GM12874 (cell line): ENCODE data around the gene GATAD2A.

ENCODE experiments used
- TF ChIP-seq, protein P1 (sequence below): IDR thresholded peaks from 2 replicates; pipeline ENCODE4 v1.5.1; 2011; ENCODE audit warnings: low read depth, mild to moderate bottlenecking, control low read depth, low read length, moderate library complexity; ENCODE audit not compliant: insufficient read depth

Gene GATAD2A

DNA sequence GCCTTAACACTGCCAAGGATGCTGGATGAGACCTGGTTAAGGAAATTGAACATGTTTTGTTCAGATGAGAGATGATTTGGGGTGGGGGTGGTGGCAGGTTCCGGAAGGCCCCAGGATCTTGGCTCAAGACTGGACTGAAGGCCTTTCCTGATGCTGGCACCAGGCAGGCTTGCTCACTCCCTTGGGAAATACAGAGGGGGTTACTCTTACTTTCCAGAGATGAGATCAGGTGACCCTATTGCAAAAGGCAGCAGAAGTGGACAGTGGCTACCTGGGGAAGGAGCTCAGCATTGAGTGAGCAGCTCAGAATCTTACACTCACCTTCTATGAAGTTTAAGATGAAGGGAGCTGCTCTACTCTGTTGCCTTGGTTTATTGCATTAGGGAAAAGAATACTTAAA is 10.8 kb downstream of the GATAD2A start:
- TF ChIP-seq, protein P1, sequence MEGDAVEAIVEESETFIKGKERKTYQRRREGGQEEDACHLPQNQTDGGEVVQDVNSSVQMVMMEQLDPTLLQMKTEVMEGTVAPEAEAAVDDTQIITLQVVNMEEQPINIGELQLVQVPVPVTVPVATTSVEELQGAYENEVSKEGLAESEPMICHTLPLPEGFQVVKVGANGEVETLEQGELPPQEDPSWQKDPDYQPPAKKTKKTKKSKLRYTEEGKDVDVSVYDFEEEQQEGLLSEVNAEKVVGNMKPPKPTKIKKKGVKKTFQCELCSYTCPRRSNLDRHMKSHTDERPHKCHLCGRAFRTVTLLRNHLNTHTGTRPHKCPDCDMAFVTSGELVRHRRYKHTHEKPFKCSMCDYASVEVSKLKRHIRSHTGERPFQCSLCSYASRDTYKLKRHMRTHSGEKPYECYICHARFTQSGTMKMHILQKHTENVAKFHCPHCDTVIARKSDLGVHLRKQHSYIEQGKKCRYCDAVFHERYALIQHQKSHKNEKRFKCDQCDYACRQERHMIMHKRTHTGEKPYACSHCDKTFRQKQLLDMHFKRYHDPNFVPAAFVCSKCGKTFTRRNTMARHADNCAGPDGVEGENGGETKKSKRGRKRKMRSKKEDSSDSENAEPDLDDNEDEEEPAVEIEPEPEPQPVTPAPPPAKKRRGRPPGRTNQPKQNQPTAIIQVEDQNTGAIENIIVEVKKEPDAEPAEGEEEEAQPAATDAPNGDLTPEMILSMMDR: no peak

DNA sequence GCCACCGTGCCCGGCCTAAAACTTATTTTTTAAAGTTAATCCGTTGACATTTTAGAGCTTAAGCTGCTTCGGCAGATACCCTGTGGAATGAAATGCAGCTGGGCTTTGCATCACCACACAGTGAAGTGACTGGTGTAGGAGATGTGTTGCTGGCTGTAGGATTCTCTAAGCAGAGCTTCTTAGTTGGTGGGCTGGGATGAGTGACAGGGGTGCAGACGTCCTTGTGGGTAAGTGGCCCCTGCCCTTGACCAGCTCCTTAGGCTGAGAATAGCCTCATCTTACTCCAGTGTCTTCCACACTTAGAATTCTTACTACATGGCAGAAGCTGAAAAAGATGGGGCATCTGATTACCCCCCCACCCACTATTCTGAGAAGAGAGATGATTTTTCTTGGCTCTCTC is 11.6 kb downstream of the GATAD2A start:
- TF ChIP-seq, protein P1: no peak

DNA sequence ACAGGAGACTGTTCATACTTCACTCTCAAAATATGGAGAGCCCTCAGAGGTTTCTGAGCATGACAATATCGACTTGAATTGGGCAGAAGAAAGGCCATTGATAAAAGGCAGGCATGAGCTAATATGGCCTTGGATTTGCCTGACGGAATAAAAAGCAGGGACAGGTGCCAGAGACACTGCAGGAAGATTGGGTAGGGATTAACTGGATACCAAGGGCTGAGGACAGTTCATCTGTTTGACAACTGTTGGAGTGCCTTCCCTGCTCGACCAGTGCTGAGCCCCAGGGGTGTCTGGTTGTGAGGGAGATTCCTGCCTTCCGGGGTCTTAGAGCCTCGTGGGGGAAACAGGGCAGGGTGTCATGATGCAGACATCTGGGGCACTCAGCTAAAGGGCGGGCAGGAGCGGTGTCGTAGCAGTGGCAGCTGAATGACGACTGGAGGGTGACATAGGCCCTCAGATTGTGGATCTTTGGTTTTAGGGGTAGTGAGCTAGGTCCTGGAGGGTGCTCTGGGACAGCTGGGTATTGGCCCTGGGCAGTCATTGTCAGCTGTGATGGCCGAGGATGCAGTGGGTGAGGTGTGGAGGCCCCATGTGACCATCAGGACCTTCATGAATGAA is 12.3 kb downstream of the GATAD2A start:
- TF ChIP-seq, protein P1: no peak

DNA sequence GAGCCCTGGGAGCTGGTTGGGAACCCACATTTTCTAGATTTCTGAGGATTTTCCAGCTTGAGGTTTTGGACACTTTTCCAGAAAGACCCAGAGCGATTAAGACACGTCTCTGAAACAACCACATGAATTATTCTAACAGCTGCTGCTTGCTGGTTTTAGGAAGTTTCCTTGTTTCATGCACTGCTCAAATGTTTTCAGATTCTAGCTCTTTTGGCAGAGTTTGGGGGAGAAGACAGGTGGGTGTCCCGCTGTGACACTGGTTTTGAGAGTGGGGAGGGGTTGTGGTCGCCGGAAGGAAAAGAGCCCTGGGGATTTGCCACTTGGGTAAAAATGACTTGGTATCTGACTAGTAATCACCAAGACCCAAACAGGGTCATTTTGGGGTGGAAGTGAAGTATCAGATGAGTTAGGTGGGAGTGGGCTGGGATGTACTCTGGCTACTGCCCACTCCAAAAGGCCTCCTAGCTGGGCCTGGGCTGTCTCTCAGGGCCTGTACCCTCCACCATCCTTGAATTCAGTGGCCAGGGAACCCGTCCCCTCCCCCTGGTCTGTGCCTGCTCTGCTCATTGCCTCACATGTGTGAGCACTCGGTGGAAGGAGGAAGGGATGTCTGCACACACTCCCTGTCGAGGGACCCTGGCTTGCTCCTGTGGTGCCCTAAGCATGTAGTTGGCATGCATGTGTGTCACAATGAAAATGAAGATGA is 13.2 kb downstream of the GATAD2A start:
- TF ChIP-seq, protein P1: no peak

DNA sequence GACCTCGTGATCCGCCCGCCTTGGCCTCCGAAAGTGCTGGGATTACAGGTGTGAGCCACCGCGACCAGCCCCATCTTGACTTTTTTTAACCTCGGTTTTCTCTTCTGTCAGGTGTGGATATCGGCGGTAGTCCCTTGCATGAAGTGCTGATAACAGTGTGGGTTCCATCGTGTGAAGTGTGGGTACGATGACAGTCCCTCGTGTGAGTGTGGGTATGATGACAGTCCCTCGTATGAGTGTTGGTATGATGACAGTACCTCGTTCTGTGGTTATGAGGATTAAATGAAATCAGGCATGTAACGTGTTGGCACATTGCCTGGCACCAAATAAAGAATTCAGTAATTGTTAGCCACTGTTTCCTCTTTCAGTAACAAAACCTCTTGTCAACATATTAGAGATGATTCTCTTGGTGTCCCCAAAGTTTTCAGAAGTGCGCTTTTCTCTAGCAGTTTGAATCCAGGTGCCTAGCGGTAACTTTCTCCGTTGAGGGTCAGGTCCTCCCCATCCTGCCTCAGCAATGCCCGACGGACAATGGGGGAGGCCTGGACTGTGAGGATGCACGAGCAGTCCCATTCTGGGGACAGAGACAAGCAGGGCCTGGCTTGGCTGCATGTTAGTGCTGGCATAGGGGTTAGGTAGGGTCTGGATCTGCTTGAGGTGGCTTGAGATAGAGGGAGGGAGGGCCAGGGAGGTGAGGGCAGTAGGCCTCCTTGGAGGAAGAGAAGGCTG is 15.3 kb downstream of the GATAD2A start:
- TF ChIP-seq, protein P1: no peak

DNA sequence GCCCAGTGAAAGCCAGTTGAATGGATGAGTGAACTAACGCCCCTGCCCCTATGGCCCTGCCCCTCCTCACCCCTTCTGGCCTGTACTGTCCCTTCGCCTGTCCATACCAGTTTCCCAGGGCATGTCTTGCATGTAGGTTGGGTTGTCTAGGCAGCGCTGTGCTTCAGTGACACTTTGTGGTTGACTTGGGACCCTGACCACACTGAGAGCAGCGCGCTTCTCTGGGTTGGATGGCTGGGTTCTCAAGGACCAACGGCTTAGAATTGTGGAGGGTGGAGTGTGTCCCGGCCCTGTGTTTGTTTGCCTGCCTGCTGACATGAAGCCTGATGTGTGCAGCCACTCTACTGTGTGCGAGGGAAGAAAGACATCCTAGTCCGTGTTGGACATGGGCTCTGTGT is 15.8 kb downstream of the GATAD2A start:
- TF ChIP-seq, protein P1: no peak

DNA sequence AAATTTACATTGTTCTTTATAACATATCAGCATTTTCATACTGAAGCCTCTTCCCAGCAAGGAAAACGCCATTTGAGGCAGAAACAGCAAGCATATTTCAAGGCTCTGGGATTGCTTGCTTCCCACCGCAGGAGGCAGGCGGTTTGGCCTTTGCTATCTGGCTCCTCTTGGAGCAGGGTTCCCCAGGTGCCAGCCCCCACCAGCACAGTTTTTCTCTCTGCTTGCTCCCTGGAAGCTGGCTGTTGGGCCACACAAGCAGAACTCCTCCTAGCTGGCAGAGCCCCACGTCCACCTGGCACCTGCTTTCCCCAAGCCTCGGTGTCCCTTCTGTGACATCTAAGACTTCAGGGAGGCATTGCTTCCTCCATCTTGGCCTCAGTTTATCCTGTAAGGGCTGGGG is 16.7 kb downstream of the GATAD2A start:
- TF ChIP-seq, protein P1: no peak
